Measurements from ENCODE around the gene ATPAF2.

DNA sequence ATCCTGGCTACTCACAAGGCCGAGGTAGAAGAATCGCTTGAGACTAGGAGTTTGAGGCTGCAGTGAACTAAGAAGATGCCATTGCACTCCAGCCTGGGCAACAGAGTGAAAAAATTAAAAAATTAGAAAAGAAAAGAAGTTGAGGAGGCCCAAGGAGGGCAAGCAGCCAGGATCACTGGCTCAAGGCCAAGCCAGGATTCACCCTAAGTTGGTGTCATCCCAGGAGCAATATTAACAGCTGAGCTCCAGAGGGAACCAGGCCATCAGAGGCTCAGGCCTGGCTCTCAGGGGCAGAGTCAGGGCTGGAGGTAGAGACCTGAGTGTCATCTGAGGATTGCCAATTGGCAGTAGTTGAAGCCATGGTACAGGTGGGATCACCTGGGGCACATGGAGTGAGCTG lies 45.6 kb downstream of the ATPAF2 start:
- TF ChIP-seq, protein P1, sequence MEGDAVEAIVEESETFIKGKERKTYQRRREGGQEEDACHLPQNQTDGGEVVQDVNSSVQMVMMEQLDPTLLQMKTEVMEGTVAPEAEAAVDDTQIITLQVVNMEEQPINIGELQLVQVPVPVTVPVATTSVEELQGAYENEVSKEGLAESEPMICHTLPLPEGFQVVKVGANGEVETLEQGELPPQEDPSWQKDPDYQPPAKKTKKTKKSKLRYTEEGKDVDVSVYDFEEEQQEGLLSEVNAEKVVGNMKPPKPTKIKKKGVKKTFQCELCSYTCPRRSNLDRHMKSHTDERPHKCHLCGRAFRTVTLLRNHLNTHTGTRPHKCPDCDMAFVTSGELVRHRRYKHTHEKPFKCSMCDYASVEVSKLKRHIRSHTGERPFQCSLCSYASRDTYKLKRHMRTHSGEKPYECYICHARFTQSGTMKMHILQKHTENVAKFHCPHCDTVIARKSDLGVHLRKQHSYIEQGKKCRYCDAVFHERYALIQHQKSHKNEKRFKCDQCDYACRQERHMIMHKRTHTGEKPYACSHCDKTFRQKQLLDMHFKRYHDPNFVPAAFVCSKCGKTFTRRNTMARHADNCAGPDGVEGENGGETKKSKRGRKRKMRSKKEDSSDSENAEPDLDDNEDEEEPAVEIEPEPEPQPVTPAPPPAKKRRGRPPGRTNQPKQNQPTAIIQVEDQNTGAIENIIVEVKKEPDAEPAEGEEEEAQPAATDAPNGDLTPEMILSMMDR (IDR thresholded peaks at IDR 0.05), result no peak
- TF ChIP-seq POLR2A (IDR thresholded peaks at IDR 0.05), result no peak
